GM12878 (cell line): Measurements from ENCODE around the gene VSTM4. TPM values are rescaled to one million over a fixed set of nuclear protein-coding genes. Genes with fewer than 3 reads are reported as not detected.

Experiments used
- ATAC-seq: fragments of 200-7000 bp; cut with Tn5 transposase; 3 replicates; pipeline ENCODE4 v1.9.1; 2020; ENCODE audit warnings: mild to moderate bottlenecking, moderate library complexity
- BruUV-seq: library from RNA; stranded (reverse); fragments of 400-500 nt; replicated peaks from 2 replicates; lab custom pipeline; 2021; lab: Mats Ljungman, UMichigan
- CTCF ChIA-PET: fragments of 300-600 bp; sonication (Branson Sonifier 250); formaldehyde crosslinking; extraction: SDS; loops from one replicate; lab custom pipeline; 2021; ENCODE audit warnings: inconsistent platforms; lab: Yijun Ruan, JAX
- POLR2A ChIA-PET: fragments of 350-600 bp; formaldehyde crosslinking; extraction: SDS; loops from one replicate; lab custom pipeline; 2021; ENCODE audit warnings: inconsistent platforms; lab: Charles Lee
- RAD21 ChIA-PET: fragments of 300-600 bp; sonication (Branson Sonifier 250); formaldehyde crosslinking; loops from one replicate; lab custom pipeline; 2023; ENCODE audit warnings: antibody characterized with exemption; ENCODE audit not compliant: unreplicated experiment; lab: Charles Lee
- SMC1A ChIA-PET: fragments of 300-600 bp; sonication (Branson Sonifier 250); formaldehyde crosslinking; loops from one replicate; lab custom pipeline; 2023; ENCODE audit not compliant: unreplicated experiment, uncharacterized antibody; lab: Charles Lee
- DNase-seq: peaks from one replicate; pipeline ENCODE4 v3.0.0-alpha.2; 2011; ENCODE audit warnings: low read depth, low spot score
- FAIRE-seq: peaks from 3 replicates; lab custom pipeline; 2011; peaks lifted over from hg19 to GRCh38; lab: Jason Lieb, UNC
- H2AFZ ChIP-seq: 2 replicates; pipeline ENCODE4 v1.6.0; 2011; ENCODE audit warnings: low read depth, low read length, control low read depth; ENCODE audit not compliant: control insufficient read depth
- H3K27ac ChIP-seq: 2 replicates; pipeline ENCODE4 v1.5.1; 2011; ENCODE audit warnings: control low read depth; ENCODE audit not compliant: control insufficient read depth, insufficient read depth
- H3K27me3 ChIP-seq, 2 experiments: replicated peaks in 1 of 2; 2 replicates each; pipeline versions ENCODE4 v1.6.0 to v1.6.1; 2011; ENCODE audit warnings: low read length in 1 of 2; ENCODE audit not compliant: control insufficient read depth in 2 of 2, insufficient read depth in 2 of 2
- H3K36me3 ChIP-seq, 2 experiments: 2 replicates each; pipeline ENCODE4 v1.5.1; 2011; ENCODE audit warnings: low read length in 1 of 2; ENCODE audit not compliant: control insufficient read depth in 2 of 2, insufficient read depth in 2 of 2
- H3K4me1 ChIP-seq: 2 replicates; pipeline ENCODE4 v1.6.1; 2011; ENCODE audit warnings: mild to moderate bottlenecking, low read length, moderate library complexity, mixed read lengths; ENCODE audit not compliant: control insufficient read depth, insufficient read depth
- H3K4me2 ChIP-seq: 2 replicates; pipeline ENCODE4 v1.6.0; 2011; ENCODE audit warnings: control low read depth; ENCODE audit not compliant: control insufficient read depth, insufficient read depth
- H3K4me3 ChIP-seq: fragments of 200-600 bp; sonication (generic); 2 replicates; pipeline ENCODE4 v1.5.1; 2016
- H3K79me2 ChIP-seq: 2 replicates; pipeline ENCODE4 v1.6.0; 2011; ENCODE audit warnings: low read length; ENCODE audit not compliant: control insufficient read depth, insufficient read depth
- H3K9ac ChIP-seq: 2 replicates; pipeline ENCODE4 v1.8.0; 2011; ENCODE audit warnings: low read length, control low read depth, mixed read lengths; ENCODE audit not compliant: control insufficient read depth, insufficient read depth
- H3K9me3 ChIP-seq: replicated peaks from 3 replicates; pipeline ENCODE4 v1.5.1; 2011; ENCODE audit warnings: mild to moderate bottlenecking, low read length; ENCODE audit not compliant: control insufficient read depth, insufficient read depth
- H4K20me1 ChIP-seq: 2 replicates; pipeline ENCODE4 v1.6.0; 2011; ENCODE audit not compliant: control insufficient read depth, insufficient read depth
- CEBPZ ChIP-seq: fragments of 150-350 bp; IDR thresholded peaks from 2 replicates; pipeline ENCODE4 v1.6.1; 2016; ENCODE audit warnings: low read depth, low read length
- CREB1 ChIP-seq: IDR thresholded peaks from 2 replicates; pipeline ENCODE4 v1.6.1; 2012; ENCODE audit warnings: low read depth, mild to moderate bottlenecking, inconsistent platforms
- EP300 ChIP-seq, 2 experiments: fragments of 150-350 bp in 1 of 2; IDR thresholded peaks; 2 replicates each; pipeline ENCODE4 v1.6.1; 2011 to 2012; ENCODE audit warnings: low read depth in 2 of 2, low read length in 2 of 2, borderline replicate concordance in 1 of 2, improper control_type of control experiment in 1 of 2, inconsistent platforms in 1 of 2; ENCODE audit not compliant: control insufficient read depth in 1 of 2
- GATAD2B ChIP-seq: fragments of 450-650 bp; conservative IDR thresholded peaks from 2 replicates; pipeline ENCODE4 v1.6.1; 2017; ENCODE audit warnings: low read depth, mild to moderate bottlenecking, moderate library complexity
- IKZF1 ChIP-seq: fragments of 450-650 bp; conservative IDR thresholded peaks from 2 replicates; pipeline ENCODE4 v1.6.1; 2017; ENCODE audit warnings: antibody characterized with exemption, mild to moderate bottlenecking
- PAX5 ChIP-seq: IDR thresholded peaks from 2 replicates; pipeline ENCODE4 v1.6.1; 2011; ENCODE audit warnings: low read depth, low read length, borderline replicate concordance
- PKNOX1 ChIP-seq: fragments of 450-650 bp; IDR thresholded peaks from 2 replicates; pipeline ENCODE4 v1.6.1; 2016; ENCODE audit warnings: mild to moderate bottlenecking
- RFX5 ChIP-seq: IDR thresholded peaks from 2 replicates; pipeline ENCODE4 v1.6.1; 2011; ENCODE audit warnings: low read depth, low read length, improper control_type of control experiment
- SKIL ChIP-seq: fragments of 450-650 bp; IDR thresholded peaks from 2 replicates; pipeline ENCODE4 v1.6.1; 2017; ENCODE audit warnings: mild to moderate bottlenecking, low read depth, inconsistent platforms; ENCODE audit not compliant: poor library complexity, severe bottlenecking
- ZNF592 ChIP-seq: fragments of 450-650 bp; IDR thresholded peaks from 2 replicates; pipeline ENCODE4 v1.6.1; 2017; ENCODE audit warnings: mild to moderate bottlenecking, moderate library complexity
- WGBS: methylation state at CpG from one replicate; pipeline ENCODE4 v1.1.6; 2016; ENCODE audit warnings: low lambda C conversion rate; ENCODE audit not compliant: insufficient replicate concordance, insufficient coverage; ENCODE audit errors: missing lambda C conversion rate; 5-methylcytosine and 5-hydroxymethylcytosine counted together
- in situ Hi-C: fragments of 300-500 bp; cut with MboI; formaldehyde crosslinking; loops from 9 replicates; pipeline ENCODE4 v1.14.3; 2018; ENCODE audit warnings: mixed read lengths
- intact Hi-C: fragments of 100-400 bp; cut with micrococcal nuclease; formaldehyde crosslinking; loops from one replicate; pipeline ENCODE4 v1.14.2; 2022; ENCODE audit not compliant: unreplicated experiment
- polyA plus RNA-seq, 11 experiments: library from polyadenylated mRNA; depleted of rRNA in 4 of 11; unstranded in 6 of 11; stranded (reverse) in 5 of 11; fragments of >200 nt; fragmentation: Nextera tagmentation in 4 of 11; fragmentation: Illumina TruSeq in 1 of 11; extraction: Ambion mirVana in 4 of 11; extraction: Trizol in 1 of 11; gene quantifications; 1 replicate in 1 of 11; 2 replicates in 10 of 11; pipeline versions ENCODE4 v1.2.1 to v1.2.3, GENCODE V29; 2011 to 2016; ENCODE audit warnings: inconsistent platforms in 2 of 11, missing spikeins in 2 of 11, low read depth in 1 of 11
- total RNA-seq, 4 experiments: library from RNA; depleted of rRNA in 3 of 4; stranded (reverse); fragments of >200 nt in 3 of 4; fragmentation: Illumina TruSeq in 1 of 4; extraction: Trizol in 1 of 4; gene quantifications; 2 replicates each; pipeline versions ENCODE4 v1.2.1 to v1.2.3, GENCODE V29; 2013 to 2021

VSTM4 gene
- total and polyA plus RNA-seq, 10 of the 15 experiments (the other 5 are each of a cell fraction or from before 2014, with no cell fraction given): 0.01 to 0.14 (median 0.02) TPM; not detected in 7

- no peak for TF ChIP-seq PKNOX1
- TF ChIP-seq RFX5: no peak
- no peak for TF ChIP-seq PAX5
These were observed 37.3 kb upstream of the VSTM4 start (continued) for GRCh38 chr10:49152663-49153062.

- RAD21 ChIA-PET: interaction anchor here (0.7 to 0.8 kb wide), 3 partner anchors 14 to 442 kb away, joined by 3 read pairs; no protein-coding TSS in a partner anchor
- ATAC-seq: no peak
- no peak for FAIRE-seq
- Histone ChIP-seq H3K4me3 (no peak overlapping the region), H3K36me3 (no peaks in the 10 kb centered on the region), H2AFZ (no peak overlapping the region), H4K20me1 (no peaks in the 10 kb centered on the region), H3K27ac (no peak overlapping the region), H3K9me3 (no peaks in the 10 kb centered on the region; the same call in 2 of the 3 replicates), H3K4me1 (no peaks in the 10 kb centered on the region), H3K79me2 (no peaks in the 10 kb centered on the region), H3K27me3 (no peaks in the 10 kb centered on the region), H3K9ac (no peak overlapping the region), H3K4me2 (no peak overlapping the region)
- no peak for DNase-seq
- POLR2A ChIA-PET: interaction anchor here (0.5 to 0.6 kb wide), 2 partner anchors 371 to 490 kb away, joined by 3 to 4 read pairs; no protein-coding TSS in a partner anchor
- in situ Hi-C loops (no loop called here), intact Hi-C loops (no loop called here)
- no TSS peak for BruUV-seq
- TF ChIP-seq IKZF1 (no peak), CREB1 (no peak), EP300 (IDR thresholded peaks at IDR 0.05; ENCODE audit: borderline replicate concordance in 1 of 2, control insufficient read depth in 1 of 2, low read depth in 2 of 2, low read length in 2 of 2) (no peak), GATAD2B (no peak), ZNF592 (no peak), SKIL (no peak), CEBPZ (no peak)
- WGBS: 77% methylated on average over 4 of the region's 4 CpGs
- SMC1A ChIA-PET: interaction anchor here (0.6 to 1.1 kb wide), 3 partner anchors 10 to 797 kb away, joined by 3 read pairs; no protein-coding TSS in a partner anchor
- CTCF ChIA-PET: interaction anchor here (0.8 kb wide), 1 partner anchor 76 kb away, joined by 3 read pairs; no protein-coding TSS in a partner anchor
These were observed 36.7 kb upstream of the VSTM4 start for GRCh38 chr10:49152037-49152436.
